NCI-H2227 (cell line): ENCODE results near the gene LACC1.

Experiments
- DNase-seq: peaks from one replicate; lab custom pipeline; 2025; ENCODE audit not compliant: unreplicated experiment; lab: John Stamatoyannopoulos, UW

Gene LACC1

GRCh38 chr13:43939086-43939485, 59.4 kb downstream of the LACC1 start:
- DNase-seq, result no peak

- DNase-seq, result no peak
Observed at GRCh38 chr13:43942286-43942685, 62.6 kb downstream of the LACC1 start.
